HFFc6 (cell line): ENCODE data around the gene FAM131C. TPM values are rescaled to one million over a fixed set of nuclear protein-coding genes. Genes with fewer than 3 reads are reported as not detected.

Experiments used
- DNase-seq: peaks from one replicate; pipeline ENCODE4 v3.0.0-alpha.2; 2018
- H3K27ac Mint-ChIP-seq: 2 replicates; pipeline ENCODE4 v1.8.0; 2020; ENCODE audit warnings: mild to moderate bottlenecking, mixed read lengths
- H3K27me3 Mint-ChIP-seq: 2 replicates; pipeline ENCODE4 v1.8.0; 2021; ENCODE audit warnings: mild to moderate bottlenecking, moderate library complexity, mixed read lengths; ENCODE audit not compliant: insufficient read depth
- H3K36me3 Mint-ChIP-seq: 2 replicates; pipeline ENCODE4 v1.8.0; 2021; ENCODE audit warnings: low read depth, mixed read lengths
- H3K4me1 Mint-ChIP-seq: 2 replicates; pipeline ENCODE4 v1.8.0; 2020; ENCODE audit warnings: low read depth, mixed read lengths
- H3K4me3 Mint-ChIP-seq: 2 replicates; pipeline ENCODE4 v1.8.0; 2020; ENCODE audit warnings: mild to moderate bottlenecking, moderate library complexity, mixed read lengths
- H3K9me3 Mint-ChIP-seq: 2 replicates; pipeline ENCODE4 v1.8.0; 2020; ENCODE audit warnings: mild to moderate bottlenecking, mixed read lengths
- CTCF ChIP-seq: fragments of 200-600 bp; sonication (generic); IDR thresholded peaks from 2 replicates; pipeline ENCODE4 v1.5.0; 2021; ENCODE audit warnings: antibody characterized with exemption, mild to moderate bottlenecking
- total RNA-seq, 6 experiments: library from RNA; stranded (reverse); fragmentation: NEBNext Ultra II Directional; extraction: Animal tissue kit (Norgen Biotek cat#: 25700); gene quantifications; 2 replicates in 1 of 6; 3 replicates in 5 of 6; pipeline ENCODE4 v1.2.3, GENCODE V29; 2021

The FAM131C gene
- total RNA-seq, 6 experiments from 2014 or later, result 0.26 to 1.3 (median 0.74) TPM

GRCh38 chr1:16119926-16120325, 46.5 kb upstream of the FAM131C start:
- H3K9me3 Mint-ChIP-seq, result no peaks in the 10 kb centered on the region
- no peak overlapping the region for H3K27ac Mint-ChIP-seq
- H3K4me1 Mint-ChIP-seq, result peaks cover 59% of the 10 kb centered on the region
- H3K27me3 Mint-ChIP-seq, result peaks cover 22% of the 10 kb centered on the region
- H3K36me3 Mint-ChIP-seq, result peaks cover 18% of the 10 kb centered on the region
- no peak for DNase-seq
- TF ChIP-seq CTCF, result no peak
- H3K4me3 Mint-ChIP-seq, result no peak overlapping the region

- TF ChIP-seq CTCF, result no peak
- H3K27me3 Mint-ChIP-seq, result peaks cover 20% of the 10 kb centered on the region
- no peaks in the 10 kb centered on the region for H3K9me3 Mint-ChIP-seq
- H3K27ac Mint-ChIP-seq, result no peak overlapping the region
- H3K4me3 Mint-ChIP-seq, result no peak overlapping the region
- peaks cover 55% of the 10 kb centered on the region for H3K4me1 Mint-ChIP-seq
- H3K36me3 Mint-ChIP-seq, result peaks cover 14% of the 10 kb centered on the region
- DNase-seq, result no peak
Measured at GRCh38 chr1:16119504-16119903, 46.1 kb upstream of the FAM131C start.

GRCh38 chr1:16118706-16119105, 45.3 kb upstream of the FAM131C start:
- Mint-ChIP-seq H3K36me3 (peaks cover 9% of the 10 kb centered on the region), H3K4me1 (peaks cover 47% of the 10 kb centered on the region), H3K9me3 (no peaks in the 10 kb centered on the region), H3K4me3 (no peak overlapping the region), H3K27ac (no peak overlapping the region), H3K27me3 (peaks cover 20% of the 10 kb centered on the region)
- no peak for TF ChIP-seq CTCF
- DNase-seq, result no peak

GRCh38 chr1:16117936-16118335, 44.5 kb upstream of the FAM131C start:
- peaks cover 4% of the 10 kb centered on the region; the same call in 1 of the 2 replicates for H3K36me3 Mint-ChIP-seq
- TF ChIP-seq CTCF, result no peak
- H3K27me3 Mint-ChIP-seq, result peaks cover 16% of the 10 kb centered on the region
- no peaks in the 10 kb centered on the region for H3K9me3 Mint-ChIP-seq
- peaks cover 43% of the 10 kb centered on the region for H3K4me1 Mint-ChIP-seq
- H3K4me3 Mint-ChIP-seq, result no peak overlapping the region
- H3K27ac Mint-ChIP-seq, result no peak overlapping the region
- no peak for DNase-seq

- no peaks in the 10 kb centered on the region for H3K9me3 Mint-ChIP-seq
- no peak for DNase-seq
- no peaks in the 10 kb centered on the region for H3K36me3 Mint-ChIP-seq
- no peak overlapping the region for H3K27ac Mint-ChIP-seq
- no peak for TF ChIP-seq CTCF
- H3K27me3 Mint-ChIP-seq, result peaks cover 12% of the 10 kb centered on the region
- no peak overlapping the region for H3K4me3 Mint-ChIP-seq
- peaks cover 41% of the 10 kb centered on the region for H3K4me1 Mint-ChIP-seq
Measured at GRCh38 chr1:16117369-16117768, 43.9 kb upstream of the FAM131C start.

- H3K4me1 Mint-ChIP-seq, result peaks cover 39% of the 10 kb centered on the region
- no peak for TF ChIP-seq CTCF
- H3K27ac Mint-ChIP-seq, result no peak overlapping the region
- no peak for DNase-seq
- no peaks in the 10 kb centered on the region for H3K9me3 Mint-ChIP-seq
- H3K27me3 Mint-ChIP-seq, result peaks cover 9% of the 10 kb centered on the region
- no peaks in the 10 kb centered on the region for H3K36me3 Mint-ChIP-seq
- no peak overlapping the region for H3K4me3 Mint-ChIP-seq
Measured at GRCh38 chr1:16116625-16117024, 43.2 kb upstream of the FAM131C start.
